NOMO-1 (cell line): Measurements from ENCODE around the gene GSTT2.
"Not testable (repeated sequence)": the region's sequence is repeated elsewhere in the genome, so short reads cannot be mapped to it uniquely, and the experiment has no call there.

Experiments
- DNase-seq, 2 experiments: peaks; one replicate each; lab custom pipeline; 2025; ENCODE audit not compliant: unreplicated experiment in 2 of 2; lab: John Stamatoyannopoulos, UW

Gene GSTT2

DNA sequence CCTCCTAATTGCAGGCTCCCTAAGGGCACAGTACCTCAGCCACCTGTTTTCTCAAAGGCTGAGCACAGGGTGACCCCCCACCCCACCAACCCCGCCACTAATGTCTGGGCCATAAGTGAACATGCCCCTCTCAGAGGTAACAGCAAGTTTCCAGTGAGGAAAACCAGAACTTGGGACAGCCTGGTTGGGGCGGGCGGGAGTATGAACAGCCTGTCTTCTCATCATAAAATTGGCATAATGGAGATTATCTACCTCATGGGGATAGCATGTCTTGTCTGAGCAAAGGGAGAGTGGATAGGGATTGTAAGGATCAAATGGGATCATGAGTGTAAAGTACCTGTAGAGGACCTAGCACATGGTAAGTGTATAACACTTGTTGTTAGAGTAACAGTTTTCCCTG, 8.0 kb upstream of the GSTT2 start:
- DNase-seq: not testable (repeated sequence)

DNA sequence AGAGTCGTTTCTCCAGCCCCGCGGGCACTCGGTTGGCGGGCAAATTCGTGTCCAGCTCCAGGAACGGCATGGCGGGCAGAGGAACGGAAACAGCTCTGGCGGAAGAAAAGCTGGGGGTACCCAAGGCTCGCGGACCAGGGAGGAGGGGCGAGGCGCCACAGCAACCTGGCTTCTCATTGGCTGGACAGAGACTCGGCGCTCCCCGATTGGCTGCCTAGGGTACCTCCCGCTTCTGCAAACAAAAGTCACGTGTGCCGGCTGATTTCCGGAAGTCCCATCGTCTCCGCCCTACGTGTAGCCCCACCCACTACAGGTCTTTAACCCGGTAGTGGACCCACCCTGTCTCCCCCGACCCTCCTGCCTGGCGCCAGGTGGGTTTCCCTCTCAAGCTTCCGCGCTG, 5.6 kb upstream of the GSTT2 start, which contains the start of gene DDT:
Gene DDT, minus strand, starts transcription at position 97 of the 400 bp plus-strand sequence. Its CDS starts 27 bp downstream, at position 70.
- DNase-seq: not testable (repeated sequence)

DNA sequence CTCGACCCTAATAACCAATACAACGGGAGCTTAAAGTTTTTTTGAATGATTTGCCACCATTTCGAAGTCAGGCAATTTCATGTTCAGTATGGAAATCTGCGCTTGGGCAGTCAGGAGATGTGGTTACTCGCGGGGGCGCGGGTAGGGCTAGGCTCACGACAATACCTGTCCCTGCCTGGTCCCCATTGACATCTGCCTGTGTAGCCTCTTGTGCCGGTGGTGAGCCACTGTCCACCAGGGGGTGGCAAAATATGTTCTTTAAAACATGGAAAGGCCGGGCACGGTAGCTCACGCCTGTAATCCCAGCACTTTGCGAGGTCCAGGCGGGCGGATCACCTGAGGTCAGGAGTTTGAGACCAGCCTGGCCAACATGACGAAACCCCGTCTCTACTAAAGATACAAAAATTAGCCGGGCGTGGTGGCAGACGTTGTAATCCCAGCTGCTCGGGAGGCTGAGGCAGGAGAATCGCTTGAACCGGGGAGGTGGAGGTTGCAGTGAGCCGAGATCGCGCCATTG, 5.0 kb upstream of the GSTT2 start:
- not testable (repeated sequence) for DNase-seq

DNA sequence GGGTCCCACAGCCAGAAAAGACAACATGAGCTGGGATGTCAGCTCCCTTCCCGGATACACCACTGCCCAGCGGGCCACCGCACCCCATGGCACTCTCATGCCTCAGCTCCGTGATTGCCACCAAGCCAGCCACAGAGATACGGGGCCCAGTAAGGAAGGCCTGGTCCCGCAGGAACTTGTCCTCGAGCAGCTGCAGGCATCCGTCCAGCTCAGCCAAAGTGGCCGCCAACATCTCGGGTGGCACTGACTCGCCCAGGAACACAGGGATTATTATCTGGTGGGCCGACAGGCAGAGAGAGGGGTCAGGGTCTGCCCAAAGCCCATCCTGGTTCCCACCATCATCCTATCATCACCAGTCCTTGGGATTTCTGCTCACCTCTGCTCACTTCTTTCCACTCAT, 2.6 kb upstream of the GSTT2 start:
- not testable (repeated sequence) for DNase-seq

DNA sequence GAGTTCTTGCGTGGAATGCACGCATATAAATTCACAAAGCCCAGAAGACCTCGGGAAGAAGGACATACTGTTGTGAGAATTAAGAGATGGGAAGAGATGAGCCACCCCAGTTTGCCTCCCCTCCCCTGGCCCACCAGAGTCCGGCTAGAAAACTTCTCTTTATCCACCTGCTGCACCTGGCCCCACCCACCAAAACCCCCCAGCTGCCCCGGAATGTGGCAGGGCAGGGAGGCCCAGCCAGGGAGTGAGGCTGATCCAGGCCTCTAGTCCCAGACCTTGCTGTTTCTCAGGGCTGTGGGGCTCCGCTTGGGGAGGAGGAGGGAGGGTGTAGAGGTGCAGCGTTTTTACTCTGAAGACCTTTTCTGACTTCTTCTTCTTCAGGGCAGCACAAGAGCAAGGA, 633 bp downstream of the GSTT2 start:
- not testable (repeated sequence) for DNase-seq

DNA sequence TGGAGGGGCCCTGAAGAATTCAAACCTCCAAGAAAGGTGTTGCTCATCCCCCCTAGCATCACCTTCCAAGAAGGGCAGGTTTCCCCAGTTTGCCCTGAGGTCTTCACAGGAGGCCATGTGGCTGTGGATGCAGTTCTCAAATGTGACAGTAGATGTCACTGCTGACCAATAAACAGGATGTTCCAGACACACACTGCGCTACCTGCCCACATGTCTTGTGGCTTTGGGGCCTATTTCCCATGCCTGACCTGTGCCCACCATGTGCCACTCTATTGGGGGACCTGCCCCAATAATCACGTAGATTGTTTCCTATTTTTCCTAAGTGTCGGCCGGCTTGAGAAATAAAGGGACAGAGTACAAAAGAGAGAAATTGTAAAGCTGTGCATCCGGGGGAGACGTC, 4.5 kb downstream of the GSTT2 start:
- DNase-seq: peak; percentile 3 to 50

DNA sequence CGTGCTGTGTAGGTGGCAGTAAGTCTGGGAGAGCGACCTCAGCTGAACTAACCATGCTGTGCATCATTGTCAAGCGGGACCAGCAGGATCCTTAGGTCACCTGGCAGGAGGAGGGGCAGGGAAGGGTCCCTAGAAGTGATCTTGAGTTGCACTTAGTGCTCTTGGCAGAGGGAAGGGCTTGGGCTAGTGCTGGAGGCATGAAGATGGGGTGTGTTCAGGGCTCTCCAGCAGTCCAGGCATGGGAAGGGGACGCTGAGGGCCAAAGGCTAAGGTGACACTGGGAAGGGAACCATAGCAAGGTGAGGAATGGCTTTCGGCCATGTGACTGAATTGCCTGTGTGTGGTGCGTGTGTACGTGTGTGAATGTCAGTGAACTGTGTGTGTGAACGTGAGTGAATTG, 6.2 kb downstream of the GSTT2 start:
- not testable (repeated sequence) for DNase-seq

DNA sequence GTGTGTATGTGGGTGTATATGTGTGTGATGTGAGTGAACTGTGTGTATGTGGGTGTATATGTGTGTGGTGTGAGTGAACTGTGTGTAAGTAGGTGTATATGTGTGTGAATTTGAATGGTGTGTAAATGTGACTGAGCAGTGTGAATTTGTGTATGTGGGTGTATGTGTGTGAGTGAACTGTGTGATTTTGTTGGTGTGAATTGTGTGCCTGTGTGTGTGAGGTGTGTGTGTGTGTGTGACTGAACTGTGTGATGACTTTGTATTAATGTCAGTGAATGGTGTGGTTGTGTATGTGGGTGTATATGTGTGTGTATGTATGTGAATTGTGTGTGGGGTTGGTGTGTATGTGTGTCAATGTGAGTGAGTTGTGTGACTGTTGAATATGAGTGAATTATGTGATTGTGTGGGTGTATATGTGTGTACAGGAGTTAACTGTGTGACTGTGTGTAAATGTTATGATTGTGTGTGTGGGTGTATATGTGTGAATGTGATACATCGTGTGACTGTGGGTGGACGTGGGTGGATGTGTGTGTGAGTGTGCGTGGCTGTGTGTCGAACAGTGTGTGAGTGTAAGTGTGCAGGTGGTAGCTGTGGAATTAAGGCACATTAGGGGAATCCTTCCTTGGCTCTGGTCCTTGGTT, 6.7 kb downstream of the GSTT2 start:
- DNase-seq: not testable (repeated sequence)

DNA sequence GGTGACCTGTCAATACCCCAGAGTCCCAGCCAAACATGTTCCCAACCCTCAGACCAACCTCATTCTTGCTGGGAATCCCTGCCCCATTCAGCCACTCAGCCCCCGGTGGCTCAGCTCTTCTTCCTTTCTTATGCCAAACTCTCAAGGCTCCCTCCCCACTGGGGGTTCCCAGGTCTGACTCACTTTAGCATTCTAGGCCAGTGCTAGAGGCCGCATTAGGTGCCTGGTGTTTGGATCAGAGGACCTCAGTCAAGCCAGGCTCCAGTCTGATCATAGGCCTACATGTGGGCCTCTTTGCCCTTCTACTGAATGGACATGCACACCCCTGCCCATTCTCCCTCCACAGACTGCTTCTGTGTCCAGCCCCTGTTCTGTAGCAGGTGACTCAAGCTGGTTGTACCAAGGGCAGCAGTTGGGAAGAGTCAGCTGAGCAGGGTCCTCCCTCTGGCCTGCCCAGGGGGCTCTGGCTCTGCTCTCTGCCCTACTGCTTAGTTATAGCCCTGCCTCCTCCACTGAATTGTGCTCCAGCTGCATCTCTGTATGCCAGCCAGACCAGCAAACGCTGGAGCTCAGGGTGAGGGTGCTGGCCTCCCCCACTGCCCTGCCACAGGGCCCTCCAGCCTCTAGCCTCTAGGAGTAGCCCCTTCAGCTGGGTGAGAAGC, 9.8 kb downstream of the GSTT2 start:
- DNase-seq: not testable (repeated sequence)

DNA sequence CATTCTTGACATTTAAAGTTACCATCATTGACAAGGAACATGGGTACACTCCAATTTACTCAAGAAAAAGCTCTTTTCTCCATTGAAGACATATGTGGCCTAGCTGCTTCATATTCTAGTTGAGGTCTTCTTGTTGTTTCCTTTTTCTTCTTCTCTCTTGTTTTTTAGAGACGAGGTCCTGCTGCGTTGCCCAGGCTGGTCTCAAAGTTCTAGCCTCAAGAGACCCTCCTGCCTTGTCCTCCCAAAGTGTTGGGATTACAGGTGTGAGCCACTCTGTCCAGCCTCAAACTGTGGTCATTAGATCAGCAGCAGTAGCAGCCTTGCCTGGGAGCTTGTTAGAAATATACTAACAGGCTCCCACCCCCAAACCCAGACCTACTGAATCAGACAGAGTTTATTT, 13.1 kb downstream of the GSTT2 start:
- DNase-seq: not testable (repeated sequence)

DNA sequence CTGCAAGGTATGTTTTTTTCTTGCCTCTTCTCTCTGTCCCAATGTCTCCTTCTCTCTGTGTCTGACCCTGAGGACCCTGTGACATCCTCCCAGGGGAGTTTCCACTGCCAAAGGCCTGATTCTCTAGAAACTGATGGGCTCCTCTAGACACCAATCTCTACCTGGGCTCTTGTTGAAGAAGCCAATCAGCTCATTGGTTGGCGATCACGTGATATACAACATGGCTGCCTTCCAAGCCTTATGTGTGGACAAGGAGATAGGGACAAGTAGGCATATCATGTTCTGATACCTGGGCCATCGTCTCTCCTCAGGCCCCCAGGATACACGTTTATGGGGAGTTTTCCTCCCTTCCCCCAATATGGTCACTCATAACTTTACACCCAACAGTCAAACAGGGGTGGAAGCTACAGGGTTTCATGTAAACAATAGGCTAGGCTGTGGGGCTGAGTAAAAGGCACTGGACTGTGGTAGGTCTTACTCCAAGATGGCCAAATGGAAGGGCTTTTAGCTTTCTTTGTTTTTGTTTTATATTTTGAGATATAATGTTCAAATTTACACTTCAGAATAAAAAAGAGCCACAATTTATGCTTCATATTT, 13.7 kb downstream of the GSTT2 start:
- DNase-seq: not testable (repeated sequence)

DNA sequence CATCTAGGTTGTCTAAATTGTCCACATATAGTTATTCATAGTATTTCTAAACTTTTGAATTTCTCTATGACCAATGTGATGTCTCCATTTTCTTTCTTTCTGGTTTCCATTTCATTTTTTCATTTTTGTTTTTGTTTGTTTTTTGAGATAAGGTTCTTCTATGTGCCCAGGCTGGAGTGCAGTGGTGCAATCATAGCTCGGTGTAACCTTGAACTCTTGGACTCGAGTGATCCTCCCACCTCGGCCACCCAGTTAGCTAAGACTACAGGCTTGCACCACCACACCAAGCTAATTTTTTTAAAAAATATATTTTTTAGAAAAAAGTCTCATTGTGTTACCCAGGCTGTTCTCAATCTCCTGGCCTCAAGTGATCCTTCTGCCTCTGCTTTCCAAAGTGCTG, 17.2 kb downstream of the GSTT2 start:
- DNase-seq: no peak

DNA sequence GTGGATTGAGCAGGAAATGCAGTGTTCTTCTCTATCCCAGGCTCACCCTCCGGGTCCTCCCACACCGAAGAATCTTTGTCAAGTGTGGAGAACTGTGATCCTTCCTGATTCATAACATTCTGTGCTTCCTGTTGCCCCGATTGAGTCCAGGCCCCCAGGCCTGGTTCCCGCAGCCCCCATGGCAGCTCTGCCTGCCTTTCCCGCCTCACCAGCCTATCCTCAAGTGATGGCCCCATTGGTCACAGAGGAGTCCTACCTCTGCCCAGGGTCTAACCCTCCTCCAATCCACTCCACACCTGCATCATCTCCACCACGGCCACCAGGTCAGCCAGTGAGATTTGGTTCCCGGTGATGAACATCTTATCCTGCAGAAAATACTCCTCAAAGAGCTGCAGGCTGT, 19.8 kb downstream of the GSTT2 start:
- not testable (repeated sequence) for DNase-seq

DNA sequence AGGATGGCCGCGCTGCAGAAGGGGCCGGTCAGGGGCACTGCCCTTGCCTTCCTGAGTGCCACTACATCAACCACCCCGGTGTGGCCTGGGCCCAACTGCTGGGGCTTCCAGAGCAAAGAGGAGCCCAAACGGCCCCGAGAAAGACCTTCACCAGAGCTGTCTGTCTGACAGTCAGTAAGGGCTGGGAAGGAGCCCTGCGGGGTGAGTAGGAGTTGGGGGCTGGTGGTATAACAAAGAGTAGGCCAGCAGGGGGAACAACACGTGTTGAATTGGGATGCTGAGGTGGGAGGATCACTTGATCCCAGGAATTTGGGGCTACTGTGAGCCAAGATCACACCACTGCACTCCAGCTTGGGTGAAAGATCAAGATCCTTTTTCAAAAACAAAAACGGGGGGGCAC, 21.4 kb downstream of the GSTT2 start:
- no peak for DNase-seq

DNA sequence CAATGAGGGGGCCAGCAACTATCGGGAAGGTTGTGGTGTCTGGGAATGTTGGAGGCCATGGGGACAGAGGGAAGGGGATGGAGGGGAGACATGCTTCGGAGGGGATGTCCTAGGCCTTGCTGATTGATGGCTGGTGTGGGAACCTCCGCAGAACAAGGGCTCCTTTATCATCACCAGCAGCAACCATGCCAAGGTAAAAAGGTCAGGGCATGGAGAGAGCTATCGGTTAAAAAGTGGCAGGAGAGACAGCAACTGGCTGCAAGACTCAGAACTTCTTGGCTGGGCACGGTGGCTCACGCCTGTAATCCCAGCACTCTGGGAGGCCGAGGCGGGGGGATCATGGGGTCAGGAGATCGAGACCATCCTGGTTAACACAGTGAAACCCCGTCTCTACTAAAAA, 22.3 kb downstream of the GSTT2 start:
- DNase-seq: no peak

DNA sequence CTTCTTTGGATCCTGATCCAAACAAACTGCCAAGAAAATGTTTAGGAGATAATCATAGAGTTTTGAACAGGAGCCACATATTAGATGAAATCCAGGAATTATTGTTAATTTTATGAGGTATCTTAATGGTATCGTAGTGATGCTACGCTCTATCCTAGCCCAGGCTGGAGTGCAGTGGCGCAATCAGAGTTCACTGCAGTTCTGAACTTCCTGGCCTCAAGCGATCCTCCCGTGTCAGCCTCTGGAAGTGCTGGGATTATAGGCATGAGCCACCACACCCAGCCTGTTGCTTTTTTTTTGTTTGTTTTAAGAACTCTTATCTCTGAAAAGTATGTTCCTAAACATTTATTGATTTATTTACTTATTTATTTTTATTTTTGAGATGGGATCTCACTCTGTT, 22.9 kb downstream of the GSTT2 start:
- DNase-seq: no peak

DNA sequence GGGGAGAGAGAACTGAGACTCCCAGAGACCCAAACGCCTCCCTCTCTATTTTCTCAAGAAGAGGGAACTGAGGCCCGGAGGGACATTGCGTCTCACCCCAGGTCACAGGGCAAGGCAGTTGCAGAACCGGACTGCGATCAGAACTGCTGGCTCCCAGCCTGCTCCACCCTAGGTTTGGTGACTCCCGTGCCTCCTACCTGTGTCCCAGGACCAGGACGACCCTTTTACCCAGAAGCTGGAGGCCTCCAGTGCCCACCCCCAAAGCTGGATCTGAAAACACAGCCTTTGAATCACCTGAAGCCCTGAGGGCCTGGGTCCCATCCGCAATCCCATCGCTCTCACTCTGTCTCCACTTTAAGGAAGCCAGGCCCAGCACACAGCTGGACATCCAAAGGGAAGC, 24.0 kb downstream of the GSTT2 start:
- DNase-seq: no peak

DNA sequence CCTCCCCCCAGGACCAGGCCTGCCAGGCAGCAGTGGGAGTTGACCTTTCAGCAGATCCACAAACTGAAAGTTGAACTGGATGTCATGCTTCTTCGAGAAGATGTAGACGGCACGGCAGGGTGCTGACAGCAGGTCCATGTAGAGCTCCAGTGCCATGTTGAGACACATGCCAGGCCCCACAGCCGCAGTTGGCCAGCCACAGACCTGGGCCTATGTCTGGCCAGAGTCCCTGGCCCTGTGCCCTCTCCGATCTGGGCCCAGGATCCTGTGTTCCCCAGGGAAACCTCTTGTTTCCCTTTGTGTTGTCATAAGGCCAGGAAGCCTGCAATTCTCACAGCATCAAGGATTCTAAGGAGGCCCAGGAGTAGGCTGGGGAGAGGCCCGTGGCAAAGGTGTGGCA, 25.3 kb downstream of the GSTT2 start, which contains the start of gene GSTT4:
Gene GSTT4, minus strand, starts transcription at position 253 of the 400 bp plus-strand sequence. Its CDS starts 97 bp downstream, at position 156.
- DNase-seq: no peak

DNA sequence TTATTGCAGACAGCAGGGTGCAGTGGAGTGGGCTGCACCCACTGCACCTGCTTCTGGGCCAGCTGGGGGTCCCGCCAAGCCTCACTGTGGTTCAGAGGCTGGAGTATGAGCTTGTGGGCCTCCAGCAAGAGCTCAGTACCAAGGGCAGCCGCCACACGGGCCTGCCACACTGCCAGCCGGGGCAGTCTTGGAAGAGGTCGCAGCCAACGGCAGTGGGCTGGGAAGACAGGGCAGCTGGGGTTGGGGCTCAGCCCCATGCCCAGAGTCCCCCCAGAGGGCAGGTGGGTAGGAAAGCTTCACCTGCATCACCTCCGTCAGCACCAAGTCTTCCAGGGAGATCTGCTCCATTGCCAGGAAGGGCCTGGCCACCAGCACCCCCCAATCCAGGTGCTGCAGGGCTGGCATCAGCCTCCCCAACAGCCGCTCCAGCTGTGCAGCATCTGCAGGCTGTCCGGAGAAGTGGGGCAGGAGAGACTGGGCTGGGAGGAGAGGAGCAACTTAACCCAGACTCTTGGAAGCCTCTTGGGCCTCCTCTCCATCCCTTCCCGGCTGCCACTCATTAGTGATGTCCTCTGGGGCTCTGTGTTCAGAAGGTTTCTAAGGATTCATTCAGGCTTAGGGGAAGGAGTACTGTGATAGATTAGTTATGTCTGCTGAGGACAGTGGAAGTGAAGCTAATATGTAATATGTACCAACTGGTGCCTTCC, 26.4 kb downstream of the GSTT2 start:
- DNase-seq: no peak

DNA sequence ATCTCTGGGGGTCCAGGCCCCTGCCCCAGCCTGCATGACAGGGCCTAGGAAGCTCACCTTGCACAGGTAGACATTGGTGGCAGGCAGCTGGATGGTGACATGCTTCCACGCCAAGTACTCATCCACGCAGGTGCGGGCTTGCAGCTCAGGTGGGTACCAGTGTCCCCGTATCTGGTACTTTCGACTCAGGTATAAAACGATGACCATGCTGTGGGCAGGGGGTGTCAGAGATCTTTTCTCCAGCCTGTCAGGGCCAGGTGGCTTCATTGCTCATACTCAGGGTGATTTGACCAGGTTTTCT, 26.9 kb downstream of the GSTT2 start:
- DNase-seq: no peak
